Neural cell (in vitro differentiated cells): ENCODE results near the gene CATSPERE. TPM values are rescaled to one million over a fixed set of nuclear protein-coding genes. Genes with fewer than 3 reads are reported as not detected.
"Not testable (repeated sequence)": the region's sequence is repeated elsewhere in the genome, so short reads cannot be mapped to it uniquely, and the experiment has no call there.

Source experiments
- H2AFZ ChIP-seq: fragments of 200-600, 300-800 bp; sonication (generic), shearing (Covaris generic); 2 replicates; pipeline ENCODE4 v1.6.0; 2014; ENCODE audit warnings: low read depth, mild to moderate bottlenecking, antibody characterized with exemption, low read length, moderate library complexity
- H3F3A ChIP-seq: fragments of 200-600 bp; shearing (Covaris generic); 2 replicates; pipeline ENCODE4 v1.6.1; 2016; ENCODE audit warnings: mild to moderate bottlenecking, moderate library complexity, mixed read lengths, antibody characterized with exemption, low read length; ENCODE audit not compliant: insufficient read depth, poor library complexity, severe bottlenecking
- H3K27ac ChIP-seq: fragments of 200-600, 300-800 bp; sonication (generic), shearing (Covaris generic); 2 replicates; pipeline ENCODE4 v1.5.1; 2014; ENCODE audit warnings: mild to moderate bottlenecking, low read length, moderate library complexity
- H3K27me3 ChIP-seq: fragments of 300-800, 200-600 bp; sonication (generic), shearing (Covaris generic); 2 replicates; pipeline ENCODE4 v1.6.0; 2014; ENCODE audit warnings: mild to moderate bottlenecking, low read depth, low read length, moderate library complexity; ENCODE audit not compliant: insufficient read depth
- H3K36me3 ChIP-seq: fragments of 300-800, 200-600 bp; sonication (generic), shearing (Covaris generic); 2 replicates; pipeline ENCODE4 v1.5.1; 2014; ENCODE audit warnings: mild to moderate bottlenecking, antibody characterized with exemption, low read length, moderate library complexity; ENCODE audit not compliant: insufficient read depth
- H3K4me2 ChIP-seq: fragments of 300-800, 200-600 bp; sonication (generic), shearing (Covaris generic); 2 replicates; pipeline ENCODE4 v1.6.0; 2014; ENCODE audit warnings: mild to moderate bottlenecking, low read length
- H3K4me3 ChIP-seq: fragments of 300-800, 200-600 bp; sonication (generic), shearing (Covaris generic); 2 replicates; pipeline ENCODE4 v1.5.1; 2014; ENCODE audit warnings: mild to moderate bottlenecking, low read length, moderate library complexity
- H3K79me2 ChIP-seq: fragments of 200-600 bp; shearing (Covaris generic); replicated peaks from 2 replicates; pipeline ENCODE4 v1.6.0; 2014; ENCODE audit warnings: mild to moderate bottlenecking, low read length, moderate library complexity; ENCODE audit not compliant: insufficient read depth
- H3K9ac ChIP-seq: fragments of 300-800, 200-600 bp; sonication (generic), shearing (Covaris generic); 2 replicates; pipeline ENCODE4 v1.6.1; 2016; ENCODE audit warnings: mild to moderate bottlenecking, low read length, mixed read lengths
- H3K9me2 ChIP-seq: fragments of 200-600 bp; shearing (Covaris generic); 2 replicates; pipeline ENCODE4 v1.6.1; 2016; ENCODE audit warnings: mild to moderate bottlenecking, low read length, mixed read lengths; ENCODE audit not compliant: insufficient read depth
- H3K9me3 ChIP-seq: fragments of 200-600, 300-800 bp; sonication (generic), shearing (Covaris generic); 2 replicates; pipeline ENCODE4 v1.6.1; 2016; ENCODE audit warnings: mild to moderate bottlenecking, mixed run types, low read length, moderate library complexity, mixed read lengths
- H4K20me1 ChIP-seq: fragments of 200-600 bp; shearing (Covaris generic); 2 replicates; pipeline ENCODE4 v1.6.1; 2016; ENCODE audit warnings: mild to moderate bottlenecking, mixed run types; ENCODE audit not compliant: insufficient read depth
- EP300 ChIP-seq: fragments of 450-650 bp; conservative IDR thresholded peaks from 2 replicates; pipeline ENCODE4 v1.6.1; 2014; ENCODE audit warnings: antibody characterized with exemption, mild to moderate bottlenecking, moderate library complexity; ENCODE audit not compliant: poor library complexity, severe bottlenecking
- EZH2 ChIP-seq: fragments of 200-600, 300-800 bp; shearing (Covaris generic), sonication (generic); IDR thresholded peaks from 2 replicates; pipeline ENCODE4 v1.6.1; 2014; ENCODE audit warnings: antibody characterized with exemption, low read length, borderline replicate concordance, mild to moderate bottlenecking; ENCODE audit not compliant: insufficient read depth, poor library complexity, severe bottlenecking
- MXI1 ChIP-seq: fragments of 450-650 bp; conservative IDR thresholded peaks from 2 replicates; pipeline ENCODE4 v1.6.1; 2014; ENCODE audit warnings: antibody characterized with exemption, mild to moderate bottlenecking; ENCODE audit not compliant: poor library complexity, severe bottlenecking
- POLR2AphosphoS5 ChIP-seq: IDR thresholded peaks from 2 replicates; pipeline ENCODE4 v1.6.1; 2012
- RAD21 ChIP-seq: fragments of 450-650 bp; conservative IDR thresholded peaks from 2 replicates; pipeline ENCODE4 v1.6.1; 2014; ENCODE audit warnings: antibody characterized with exemption, mild to moderate bottlenecking, moderate library complexity
- SMC3 ChIP-seq: fragments of 450-650 bp; conservative IDR thresholded peaks from 2 replicates; pipeline ENCODE4 v1.6.1; 2014; ENCODE audit warnings: antibody characterized with exemption, mild to moderate bottlenecking, moderate library complexity; ENCODE audit not compliant: poor library complexity
- TAF1 ChIP-seq: IDR thresholded peaks from 2 replicates; pipeline ENCODE4 v1.6.1; 2012; ENCODE audit warnings: low read depth
- polyA plus RNA-seq: library from polyadenylated mRNA; depleted of rRNA; stranded (reverse); fragments of >200 nt; gene quantifications from 2 replicates; pipeline ENCODE4 v1.2.3, GENCODE V29; 2014
- TF ChIP-seq, protein P1 (sequence below): fragments of 450-650 bp; IDR thresholded peaks from 2 replicates; pipeline ENCODE4 v1.5.1; 2014; ENCODE audit warnings: antibody characterized with exemption, mild to moderate bottlenecking, moderate library complexity; ENCODE audit not compliant: poor library complexity, severe bottlenecking
- TF ChIP-seq, protein P2 (sequence below): IDR thresholded peaks from 2 replicates; pipeline ENCODE4 v1.6.1; 2012; ENCODE audit warnings: borderline replicate concordance

Gene CATSPERE
- polyA plus RNA-seq, 1 donor from 2014 or later: 5.6 TPM

GRCh38 chr1:244665771-244666217 lies 204.7 kb downstream of the CATSPERE start:
- TF ChIP-seq, protein P1, sequence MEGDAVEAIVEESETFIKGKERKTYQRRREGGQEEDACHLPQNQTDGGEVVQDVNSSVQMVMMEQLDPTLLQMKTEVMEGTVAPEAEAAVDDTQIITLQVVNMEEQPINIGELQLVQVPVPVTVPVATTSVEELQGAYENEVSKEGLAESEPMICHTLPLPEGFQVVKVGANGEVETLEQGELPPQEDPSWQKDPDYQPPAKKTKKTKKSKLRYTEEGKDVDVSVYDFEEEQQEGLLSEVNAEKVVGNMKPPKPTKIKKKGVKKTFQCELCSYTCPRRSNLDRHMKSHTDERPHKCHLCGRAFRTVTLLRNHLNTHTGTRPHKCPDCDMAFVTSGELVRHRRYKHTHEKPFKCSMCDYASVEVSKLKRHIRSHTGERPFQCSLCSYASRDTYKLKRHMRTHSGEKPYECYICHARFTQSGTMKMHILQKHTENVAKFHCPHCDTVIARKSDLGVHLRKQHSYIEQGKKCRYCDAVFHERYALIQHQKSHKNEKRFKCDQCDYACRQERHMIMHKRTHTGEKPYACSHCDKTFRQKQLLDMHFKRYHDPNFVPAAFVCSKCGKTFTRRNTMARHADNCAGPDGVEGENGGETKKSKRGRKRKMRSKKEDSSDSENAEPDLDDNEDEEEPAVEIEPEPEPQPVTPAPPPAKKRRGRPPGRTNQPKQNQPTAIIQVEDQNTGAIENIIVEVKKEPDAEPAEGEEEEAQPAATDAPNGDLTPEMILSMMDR: no peak
- TF ChIP-seq, protein P2, sequence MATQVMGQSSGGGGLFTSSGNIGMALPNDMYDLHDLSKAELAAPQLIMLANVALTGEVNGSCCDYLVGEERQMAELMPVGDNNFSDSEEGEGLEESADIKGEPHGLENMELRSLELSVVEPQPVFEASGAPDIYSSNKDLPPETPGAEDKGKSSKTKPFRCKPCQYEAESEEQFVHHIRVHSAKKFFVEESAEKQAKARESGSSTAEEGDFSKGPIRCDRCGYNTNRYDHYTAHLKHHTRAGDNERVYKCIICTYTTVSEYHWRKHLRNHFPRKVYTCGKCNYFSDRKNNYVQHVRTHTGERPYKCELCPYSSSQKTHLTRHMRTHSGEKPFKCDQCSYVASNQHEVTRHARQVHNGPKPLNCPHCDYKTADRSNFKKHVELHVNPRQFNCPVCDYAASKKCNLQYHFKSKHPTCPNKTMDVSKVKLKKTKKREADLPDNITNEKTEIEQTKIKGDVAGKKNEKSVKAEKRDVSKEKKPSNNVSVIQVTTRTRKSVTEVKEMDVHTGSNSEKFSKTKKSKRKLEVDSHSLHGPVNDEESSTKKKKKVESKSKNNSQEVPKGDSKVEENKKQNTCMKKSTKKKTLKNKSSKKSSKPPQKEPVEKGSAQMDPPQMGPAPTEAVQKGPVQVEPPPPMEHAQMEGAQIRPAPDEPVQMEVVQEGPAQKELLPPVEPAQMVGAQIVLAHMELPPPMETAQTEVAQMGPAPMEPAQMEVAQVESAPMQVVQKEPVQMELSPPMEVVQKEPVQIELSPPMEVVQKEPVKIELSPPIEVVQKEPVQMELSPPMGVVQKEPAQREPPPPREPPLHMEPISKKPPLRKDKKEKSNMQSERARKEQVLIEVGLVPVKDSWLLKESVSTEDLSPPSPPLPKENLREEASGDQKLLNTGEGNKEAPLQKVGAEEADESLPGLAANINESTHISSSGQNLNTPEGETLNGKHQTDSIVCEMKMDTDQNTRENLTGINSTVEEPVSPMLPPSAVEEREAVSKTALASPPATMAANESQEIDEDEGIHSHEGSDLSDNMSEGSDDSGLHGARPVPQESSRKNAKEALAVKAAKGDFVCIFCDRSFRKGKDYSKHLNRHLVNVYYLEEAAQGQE: no peak
- TF ChIP-seq EP300 (no peak), EZH2 (no peak), MXI1 (no peak)
- Histone ChIP-seq H2AFZ (no peak overlapping the region), H3K9me2 (no peaks in the 10 kb centered on the region), H3K27me3 (no peaks in the 10 kb centered on the region), H3K9me3 (no peaks in the 10 kb centered on the region), H3K4me3 (no peak overlapping the region), H3K36me3 (peaks cover 2% of the 10 kb centered on the region), H3F3A (no peaks in the 10 kb centered on the region), H3K79me2 (peaks cover 4% of the 10 kb centered on the region), H3K27ac (no peak overlapping the region), H3K4me2 (no peak overlapping the region), H4K20me1 (no peaks in the 10 kb centered on the region), H3K9ac (no peak overlapping the region)

DNA sequence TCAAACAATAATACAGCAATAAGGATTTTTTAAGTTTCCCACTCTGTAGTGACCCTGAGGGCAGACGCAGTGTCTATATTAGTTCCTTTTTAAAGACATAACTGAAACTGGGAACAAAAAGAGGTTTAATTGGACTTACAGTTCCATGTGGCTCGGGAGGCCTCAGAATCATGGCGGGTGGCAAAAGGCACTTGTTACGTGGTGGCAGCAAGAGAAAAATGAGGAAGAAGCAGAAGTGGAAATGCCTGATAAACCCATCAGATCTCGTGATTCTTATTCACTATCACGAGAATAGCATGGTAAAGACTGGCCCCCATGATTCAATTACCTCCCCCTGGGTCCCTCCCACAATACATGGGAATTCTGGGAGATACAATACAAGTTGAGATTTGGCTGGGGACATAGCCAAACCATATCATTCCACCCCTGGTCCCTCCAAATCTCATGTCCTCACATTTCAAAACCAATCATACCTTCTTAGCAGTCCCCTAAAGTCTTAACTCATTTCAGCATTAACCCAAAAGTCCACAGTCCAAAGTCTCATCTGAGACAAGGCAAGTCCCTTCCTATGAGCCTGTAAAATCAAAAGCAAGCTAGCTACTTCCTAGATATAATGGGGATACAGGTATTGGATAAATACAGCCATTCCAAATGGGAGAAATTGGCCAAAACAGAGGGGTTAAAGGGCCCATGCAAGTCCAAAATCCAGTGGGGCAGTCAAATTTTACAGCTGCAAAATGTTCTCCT lies 205.8 kb downstream of the CATSPERE start:
- H3K27me3 ChIP-seq, H3K4me2 ChIP-seq, H4K20me1 ChIP-seq, H3K4me3 ChIP-seq, H2AFZ ChIP-seq, H3K36me3 ChIP-seq, H3K9me2 ChIP-seq, H3K27ac ChIP-seq, H3F3A ChIP-seq, H3K9me3 ChIP-seq, H3K9ac ChIP-seq, H3K79me2 ChIP-seq: not testable (repeated sequence)

DNA sequence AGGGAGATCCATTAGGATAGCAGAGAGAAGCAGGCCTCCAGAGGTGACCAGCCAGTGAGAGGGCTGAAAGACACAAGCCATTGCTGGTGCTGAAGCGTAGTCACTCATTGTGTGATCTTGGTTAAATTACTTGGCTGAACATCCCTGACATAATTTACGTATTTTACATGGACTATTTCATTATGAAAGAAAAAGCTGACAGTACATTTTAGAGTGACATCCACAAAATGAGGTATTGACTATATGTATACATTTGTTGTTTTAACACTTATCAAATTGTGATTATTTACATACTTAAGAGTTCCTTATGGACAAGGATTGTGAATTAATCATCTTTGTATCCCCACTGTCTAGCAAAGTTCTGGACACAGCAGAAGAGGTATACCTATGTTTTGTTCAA lies 206.7 kb downstream of the CATSPERE start:
- H3K27me3 ChIP-seq: no peaks in the 10 kb centered on the region
- no peaks in the 10 kb centered on the region for H3K79me2 ChIP-seq
- no peak overlapping the region for H3K4me2 ChIP-seq
- H3K9ac ChIP-seq: no peak overlapping the region
- H2AFZ ChIP-seq: no peak overlapping the region
- no peaks in the 10 kb centered on the region for H3K9me2 ChIP-seq
- H3K27ac ChIP-seq: no peak overlapping the region
- no peaks in the 10 kb centered on the region for H3K9me3 ChIP-seq
- no peaks in the 10 kb centered on the region for H3F3A ChIP-seq
- TF ChIP-seq MXI1: no peak
- no peak for TF ChIP-seq EZH2
- no peak for TF ChIP-seq SMC3
- no peak for TF ChIP-seq EP300
- TF ChIP-seq RAD21: no peak
- TF ChIP-seq, protein P2: no peak
- TF ChIP-seq, protein P1: no peak
- TF ChIP-seq TAF1: no peak
- TF ChIP-seq POLR2AphosphoS5: no peak
- no peak overlapping the region for H3K4me3 ChIP-seq
- no peaks in the 10 kb centered on the region for H3K36me3 ChIP-seq
- H4K20me1 ChIP-seq: no peaks in the 10 kb centered on the region
